ENCODE data around the gene GPR160. TPM values are rescaled to one million over a fixed set of nuclear protein-coding genes. Genes with fewer than 3 reads are reported as not detected.

The GPR160 gene
- total and polyA plus RNA-seq, 9 of the 15 experiments (the other 6 are each of a cell fraction or from before 2014, with no cell fraction given), result 1.3 to 10.5 (median 8.3) TPM

GRCh38 chr3:170111147-170111771 lies 73.5 kb downstream of the GPR160 start:
- ATAC-seq (no peak), FAIRE-seq (no peak), DNase-seq (ENCODE audit: extremely low read depth in 1 of 4, low spot score in 3 of 4) (no peak)
- Histone ChIP-seq H3K4me3 (no peak overlapping the region), H3K9ac (ENCODE audit: insufficient read depth in 1 of 2, low read depth in 2 of 2, low read length in 2 of 2) (no peak overlapping the region), H3K27ac (ENCODE audit: extremely low read depth, low read depth, low read length) (no peak overlapping the region), H3K4me1 (replicated peaks in 1 of 2; ENCODE audit: control insufficient read depth in 2 of 2, insufficient read depth in 2 of 2, low read length in 2 of 2) (no peaks in the 10 kb centered on the region), H3K27me3 (ENCODE audit: control insufficient read depth in 2 of 2, insufficient read depth in 2 of 2, low read length in 2 of 2) (no peaks in the 10 kb centered on the region), H3K79me2 (ENCODE audit: control insufficient read depth, insufficient read depth, low read length) (no peaks in the 10 kb centered on the region), H3K9me3 (replicated peaks; ENCODE audit: control insufficient read depth, insufficient read depth, low read depth, low read length) (no peaks in the 10 kb centered on the region), H3K9me1 (ENCODE audit: control insufficient read depth, insufficient read depth, low read length) (no peaks in the 10 kb centered on the region), H2AFZ (ENCODE audit: low read depth, low read length) (no peak overlapping the region), H3K4me2 (ENCODE audit: insufficient read depth, low read length) (no peak overlapping the region), H4K20me1 (replicated peaks; ENCODE audit: control insufficient read depth, insufficient read depth, low read length) (no peaks in the 10 kb centered on the region), H3K36me3 (ENCODE audit: control insufficient read depth, insufficient read depth, low read length) (peaks cover 55% of the 10 kb centered on the region)
- no TSS peak for BruUV-seq (replicated peaks)
- no peak for TF ChIP-seq HDAC3 (IDR thresholded peaks at IDR 0.05; ENCODE audit: borderline replicate concordance, partially characterized antibody)
- TF ChIP-seq ZNF512 (tag; IDR thresholded peaks at IDR 0.05), result peak; percentile 88
- TF ChIP-seq HDAC1 (IDR thresholded peaks at IDR 0.05), result 0 out of 4 replicates have a peak, but pooled peaks of 1 of the 2 experiments have one; percentile 27
- TF ChIP-seq PRPF4 (IDR thresholded peaks at IDR 0.05; ENCODE audit: insufficient read depth, low read depth, low read length, poor library complexity, severe bottlenecking), result no peak
- TF ChIP-seq ARHGAP35 (IDR thresholded peaks at IDR 0.05; ENCODE audit: partially characterized antibody), result peak; percentile 37
- TF ChIP-seq TAF7 (tag; IDR thresholded peaks at IDR 0.05), result no peak
- TF ChIP-seq THRAP3 (IDR thresholded peaks at IDR 0.05; ENCODE audit: borderline replicate concordance), result 0 out of 2 replicates have a peak, but pooled peaks have one; percentile 40
- TF ChIP-seq MCM5 (IDR thresholded peaks at IDR 0.05; ENCODE audit: low read depth), result no peak
- no peak for TF ChIP-seq ZNF668 (CRISPR knock-in tag; IDR thresholded peaks at IDR 0.05)
- TF ChIP-seq HLTF (IDR thresholded peaks at IDR 0.05), result 0 out of 2 replicates have a peak, but pooled peaks have one; percentile 29
- TF ChIP-seq JUN (IDR thresholded peaks at IDR 0.05; ENCODE audit: borderline replicate concordance, low read depth, low read length), result no peak
- no peak for TF ChIP-seq JUN (CRISPR knock-in tag; IDR thresholded peaks at IDR 0.05; ENCODE audit: borderline replicate concordance)
- TF ChIP-seq MYBL2 (IDR thresholded peaks at IDR 0.05; ENCODE audit: low read depth), result peak; percentile 17; the same call in 1 of the 2 replicates
- TF ChIP-seq MYBL2 (CRISPR knock-in tag; IDR thresholded peaks at IDR 0.05; ENCODE audit: borderline replicate concordance), result no peak
- TF ChIP-seq SRSF3 (IDR thresholded peaks at IDR 0.05; ENCODE audit: insufficient read depth, low read length), result no peak
- no peak for TF ChIP-seq SREBF1 (IDR thresholded peaks at IDR 0.05; ENCODE audit: borderline replicate concordance, low read depth, low read length)
- CTCF ChIA-PET (ENCODE audit: low intra/inter-chr PET ratio), result interaction anchor here (0.7 kb wide), 1 partner anchor 12 kb away, joined by 4 read pairs; no protein-coding TSS in a partner anchor
- WGBS (ENCODE audit: insufficient coverage, low coverage, missing lambda C conversion rate), result 87% methylated on average over 9 of the region's 9 CpGs
- POLR2A ChIA-PET, result interaction anchor here (0.6 to 0.8 kb wide), 2 partner anchors 10 to 160 kb away, joined by 3 read pairs; no protein-coding TSS in a partner anchor
- intact Hi-C loops (cut with micrococcal nuclease) (no loop called here), in situ Hi-C loops (cut with MboI) (no loop called here)

Measured in K562 (cell line).